Hippocampal formation (tissue), 2 donors: ENCODE measurements around the gene TMEM37.

ENCODE experiments used
- DNase-seq, 2 donors: peaks; one replicate each; lab custom pipeline; 2025; lab: John Stamatoyannopoulos, UW

The TMEM37 gene

GRCh38 chr2:119478188-119478977 is 46.7 kb downstream of the TMEM37 start:
- DNase-seq: no peak

- DNase-seq: no peak
Observed at GRCh38 chr2:119478978-119479295, 47.3 kb downstream of the TMEM37 start.

DNA sequence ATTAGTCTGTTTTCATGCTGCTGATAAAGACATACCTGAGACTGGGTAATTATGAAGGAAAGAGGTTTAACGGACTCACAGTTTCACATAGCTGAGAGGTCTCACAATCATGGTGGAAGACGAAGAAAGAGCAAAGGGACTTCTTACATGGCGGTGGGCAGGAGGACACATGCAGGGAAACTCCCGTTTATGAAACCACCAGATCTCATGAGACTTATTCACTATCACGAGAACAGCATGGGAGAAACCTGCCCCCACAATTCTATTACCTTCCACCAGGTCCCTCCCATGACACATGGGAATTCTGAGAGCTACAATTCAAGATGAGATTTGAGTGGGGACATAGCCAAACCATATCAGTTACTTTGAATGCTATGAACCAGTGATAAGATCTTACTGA is 48.5 kb downstream of the TMEM37 start:
- no peak for DNase-seq

DNA sequence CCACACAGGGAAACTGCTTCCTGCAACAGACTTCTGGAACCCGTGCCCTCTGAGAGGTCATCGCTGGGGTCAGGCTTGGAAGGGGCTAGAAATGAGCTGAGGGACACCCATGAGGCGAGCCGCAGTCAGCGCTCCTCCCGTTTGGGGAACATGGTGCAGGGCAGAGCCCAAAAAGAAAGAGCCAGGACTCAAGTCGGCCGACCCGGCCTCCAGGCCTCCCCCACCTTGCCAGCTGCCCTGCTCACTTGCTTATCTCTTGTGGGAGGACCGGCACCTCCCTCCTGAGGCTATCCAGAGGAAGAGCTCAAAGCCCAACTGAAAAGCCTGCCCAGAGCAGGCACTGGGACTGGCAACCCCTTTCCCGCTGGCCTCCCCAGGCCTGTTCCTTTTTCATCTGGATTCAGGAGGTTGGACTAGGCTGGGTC is 49.1 kb downstream of the TMEM37 start:
- no peak for DNase-seq

DNA sequence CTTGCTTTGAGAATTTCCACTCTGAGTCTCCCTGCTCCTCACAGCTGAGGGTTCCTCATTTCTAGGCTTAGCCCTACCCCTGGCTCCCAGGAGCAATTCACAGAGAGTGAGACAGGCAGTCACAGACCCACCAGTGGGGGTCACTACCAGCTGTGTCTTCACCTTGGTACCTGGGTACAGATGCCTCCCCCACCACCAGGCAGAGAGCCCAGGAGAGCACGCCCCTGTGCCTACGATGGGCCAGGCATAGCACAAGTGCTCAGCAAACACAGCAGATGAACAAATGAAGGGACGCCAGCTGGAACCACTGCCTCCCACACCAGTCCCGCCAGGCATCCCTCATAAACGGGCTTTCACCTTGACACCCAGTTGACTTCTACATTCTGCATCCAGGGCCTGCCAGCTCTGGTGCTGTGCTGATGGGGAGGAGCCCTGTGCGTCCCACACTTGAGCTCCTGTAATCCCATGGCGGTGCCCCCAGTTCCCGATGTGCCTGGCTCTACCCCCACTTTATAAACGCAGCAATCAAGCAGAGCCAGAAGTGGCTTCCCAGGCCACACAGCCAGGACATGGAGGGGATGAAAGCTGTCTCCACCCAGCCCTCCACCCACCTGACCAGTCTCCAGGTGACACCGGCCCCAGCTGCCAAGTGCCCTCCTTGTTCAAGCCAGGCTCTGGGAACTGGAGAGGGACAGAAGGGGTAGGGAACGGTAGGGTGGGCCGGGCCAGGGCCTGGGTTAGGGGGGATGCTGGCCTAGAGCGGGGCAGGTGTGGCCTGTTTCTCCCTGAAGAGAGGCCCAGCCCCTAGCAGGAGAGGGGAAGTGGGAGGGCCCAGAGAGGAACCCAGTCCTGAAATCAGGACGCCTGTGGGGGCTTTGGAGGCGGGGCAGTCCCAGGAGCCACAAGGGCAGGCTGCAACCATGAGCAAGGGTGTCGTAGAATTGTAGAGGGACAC is 50.1 kb downstream of the TMEM37 start:
- no peak for DNase-seq

DNA sequence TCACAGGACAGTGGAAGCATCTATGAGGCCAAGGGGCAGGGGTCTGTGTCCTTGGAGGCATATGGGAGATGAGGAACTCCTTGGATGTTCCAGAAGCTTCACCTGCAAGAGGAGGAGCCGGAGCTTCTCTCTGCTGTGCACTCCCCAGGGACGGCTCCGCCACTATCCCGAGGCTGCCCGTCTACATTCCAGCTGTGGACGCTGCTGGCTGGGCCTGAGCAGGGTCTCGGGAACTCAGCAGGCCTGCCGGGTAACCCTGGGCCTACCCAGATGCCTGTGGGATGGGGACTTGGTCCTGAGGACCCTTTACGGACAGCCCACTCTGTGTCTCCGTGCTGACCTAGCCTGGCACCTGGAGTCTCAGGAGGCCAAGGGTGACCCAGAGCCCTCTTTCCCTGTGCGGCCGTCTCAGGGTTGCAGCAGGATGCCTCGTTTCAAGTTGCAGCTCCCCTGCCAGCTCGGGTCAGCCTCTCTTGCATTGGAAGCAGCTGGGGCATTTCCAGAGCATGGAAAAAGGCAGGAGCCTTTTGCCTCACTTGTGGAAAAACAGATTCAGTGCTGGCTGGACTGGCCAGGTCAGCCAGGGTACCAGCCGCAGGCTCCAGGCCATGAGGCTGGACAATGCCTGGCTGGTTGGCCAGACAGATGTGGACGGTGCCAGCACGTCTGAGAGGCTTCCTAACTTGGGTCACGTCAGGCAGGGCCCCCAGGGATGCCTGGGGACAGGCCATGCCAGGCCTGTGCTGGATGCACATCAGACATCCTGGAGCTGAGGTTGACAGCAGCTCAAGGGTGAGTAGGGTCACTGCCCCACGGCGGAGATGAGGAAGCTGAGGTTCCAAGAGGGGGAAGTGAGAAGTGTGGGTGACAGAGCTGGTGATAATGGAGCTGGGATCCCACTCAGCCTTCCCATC is 51.1 kb downstream of the TMEM37 start:
- DNase-seq: no peak

- DNase-seq: no peak
Observed at GRCh38 chr2:119483395-119483753, 51.7 kb downstream of the TMEM37 start.

GRCh38 chr2:119483896-119484718 is 52.5 kb downstream of the TMEM37 start:
- DNase-seq: no peak

DNA sequence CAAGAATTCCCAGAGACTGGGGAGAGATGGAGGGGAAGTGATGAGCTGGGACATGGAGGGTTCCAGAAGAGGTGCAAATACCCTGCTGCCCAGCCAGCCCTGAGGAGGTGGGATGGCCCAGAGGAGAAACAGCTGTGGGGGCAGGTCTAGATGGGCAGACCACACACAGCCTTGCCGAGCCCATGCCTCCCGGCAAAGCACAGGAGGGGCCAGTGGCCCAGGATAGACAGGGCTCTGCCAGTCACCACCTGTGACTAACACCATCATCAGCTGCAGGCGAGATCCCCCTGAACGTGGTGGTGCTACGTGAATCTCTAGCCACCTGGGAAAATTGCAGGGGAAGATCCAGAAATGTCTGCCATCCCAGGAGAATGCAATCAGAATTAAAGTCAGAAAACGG is 53.2 kb downstream of the TMEM37 start:
- DNase-seq: no peak

DNA sequence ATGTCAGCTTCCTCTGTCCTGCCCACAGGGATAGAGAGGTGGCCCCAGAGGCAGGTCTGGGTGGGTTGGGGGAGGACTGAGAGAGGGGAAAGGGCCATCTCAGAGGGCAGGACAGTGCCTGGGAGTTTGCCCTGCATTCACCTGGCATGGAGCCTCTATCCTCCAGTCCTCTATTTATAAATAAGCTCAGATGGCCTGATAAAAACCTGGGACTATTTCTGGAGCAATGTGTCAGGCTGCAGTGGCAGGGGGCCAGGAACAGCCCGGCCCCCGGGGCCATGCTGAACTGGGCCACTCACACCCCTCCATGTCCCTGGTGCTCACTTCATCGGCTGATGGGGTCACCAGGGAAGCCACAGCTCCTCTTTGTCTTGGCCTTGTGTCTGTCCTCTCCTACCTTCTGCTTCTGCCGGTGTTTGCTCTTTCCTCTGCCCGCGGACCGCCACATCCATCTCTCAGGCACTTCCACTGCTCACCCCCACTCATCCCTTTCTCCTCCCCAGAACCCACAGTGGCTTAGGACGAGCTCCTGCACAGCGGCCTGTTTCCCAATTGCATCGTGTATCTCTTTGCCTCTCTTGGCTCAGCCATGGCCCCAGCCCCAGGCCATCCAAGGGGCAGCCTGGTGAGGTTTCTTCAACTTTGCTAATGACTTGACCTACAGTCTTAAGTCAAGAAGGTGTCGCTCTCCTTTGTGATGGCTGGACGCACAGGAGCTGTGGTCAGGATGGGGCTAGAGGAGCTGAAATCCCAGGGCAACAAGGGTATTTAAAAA is 53.9 kb downstream of the TMEM37 start:
- no peak for DNase-seq

GRCh38 chr2:119486196-119486827 is 54.7 kb downstream of the TMEM37 start:
- no peak for DNase-seq

GRCh38 chr2:119486886-119487285 is 55.2 kb downstream of the TMEM37 start:
- no peak for DNase-seq

DNA sequence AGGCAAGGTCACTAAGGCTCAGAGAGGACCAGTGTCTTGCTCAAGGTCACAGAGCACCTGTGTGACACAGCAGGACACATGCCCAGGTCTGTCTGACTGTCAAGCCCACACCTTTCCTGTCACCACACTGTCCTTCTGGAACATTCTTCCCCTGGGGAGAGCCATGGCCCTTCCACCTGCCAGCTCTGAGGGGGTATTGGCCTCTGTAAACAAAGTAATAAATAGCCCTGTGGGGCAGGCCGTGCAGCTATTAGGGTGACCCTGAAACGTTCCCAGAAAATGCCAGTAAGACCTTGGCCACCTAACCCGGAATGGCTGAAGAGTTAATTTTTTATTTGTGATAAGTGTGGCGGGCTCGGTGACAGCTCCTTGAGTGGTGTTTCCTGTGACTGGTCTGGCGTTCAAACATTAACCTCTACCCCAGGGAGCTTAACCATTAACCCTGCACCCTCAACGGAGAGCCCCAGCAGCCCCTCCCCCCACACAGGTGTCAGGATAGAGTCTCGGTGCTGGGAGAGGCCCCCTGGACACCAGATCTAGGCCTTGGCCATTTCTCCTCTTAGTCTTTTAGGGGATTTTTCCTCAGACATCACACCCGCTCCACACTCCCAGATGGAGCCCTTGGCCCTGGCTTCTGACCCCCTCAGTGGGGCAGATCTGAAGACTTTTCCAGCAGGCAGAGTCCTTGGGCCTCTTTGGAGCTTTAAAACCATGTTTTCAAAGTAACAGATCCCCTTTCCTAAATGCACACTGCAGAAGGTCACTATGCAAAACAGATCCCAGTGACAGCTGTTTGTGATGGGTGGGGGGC is 56.0 kb downstream of the TMEM37 start:
- no peak for DNase-seq
